MCF 10A (cell line): ENCODE measurements around the gene TCERG1L. TPM values are rescaled to one million over a fixed set of nuclear protein-coding genes. Genes with fewer than 3 reads are reported as not detected.
"Not testable (repeated sequence)": the region's sequence is repeated elsewhere in the genome, so short reads cannot be mapped to it uniquely, and the experiment has no call there.

Experiments used
- BruUV-seq: library from RNA; stranded (reverse); fragments of 400-500 nt; replicated peaks from 2 replicates; lab custom pipeline; 2021; lab: Mats Ljungman, UMichigan
- CTCF ChIA-PET: fragments of 300-600 bp; sonication (Branson Sonifier 250); formaldehyde crosslinking; extraction: SDS; loops from one replicate; lab custom pipeline; 2021; ENCODE audit warnings: antibody characterized with exemption, inconsistent platforms; lab: Yijun Ruan, JAX
- POLR2A ChIA-PET: fragments of 300-600, 350-650 bp; sonication (Branson Sonifier 250); formaldehyde crosslinking; extraction: SDS; loops from one replicate; lab custom pipeline; 2020; ENCODE audit warnings: antibody characterized with exemption, inconsistent platforms; lab: Yijun Ruan, JAX
- DNase-seq: peaks from one replicate; pipeline ENCODE4 v3.0.0-alpha.2; 2018; ENCODE audit not compliant: unreplicated experiment
- H3K27ac Mint-ChIP-seq: one replicate; pipeline ENCODE4 v1.8.0; 2022; ENCODE audit warnings: mild to moderate bottlenecking, low read depth, mixed read lengths; ENCODE audit not compliant: unreplicated experiment
- H3K27me3 Mint-ChIP-seq: one replicate; pipeline ENCODE4 v1.8.0; 2022; ENCODE audit warnings: mixed read lengths; ENCODE audit not compliant: insufficient read depth, unreplicated experiment
- H3K36me3 Mint-ChIP-seq: one replicate; pipeline ENCODE4 v1.8.0; 2022; ENCODE audit warnings: mild to moderate bottlenecking, moderate library complexity, mixed read lengths; ENCODE audit not compliant: insufficient read depth, unreplicated experiment
- H3K4me1 Mint-ChIP-seq: one replicate; pipeline ENCODE4 v1.8.0; 2022; ENCODE audit warnings: mixed read lengths; ENCODE audit not compliant: insufficient read depth, unreplicated experiment
- H3K4me3 Mint-ChIP-seq: one replicate; pipeline ENCODE4 v1.8.0; 2022; ENCODE audit warnings: mild to moderate bottlenecking, moderate library complexity, mixed read lengths; ENCODE audit not compliant: unreplicated experiment
- H3K9me3 Mint-ChIP-seq: one replicate; pipeline ENCODE4 v1.8.0; 2022; ENCODE audit warnings: mixed read lengths; ENCODE audit not compliant: unreplicated experiment
- intact Hi-C: fragments of 100-400 bp; cut with micrococcal nuclease; formaldehyde crosslinking; loops from 2 replicates; pipeline ENCODE4 v1.14.1; 2022
- total RNA-seq: library from RNA; stranded (reverse); gene quantifications from 2 replicates; pipeline ENCODE4 v1.2.3, GENCODE V29; 2022
- TF ChIP-seq, protein P1 (sequence below): fragments of 200-600 bp; IDR thresholded peaks from one replicate; pipeline ENCODE4 v1.8.0; 2022; ENCODE audit warnings: antibody characterized with exemption, mild to moderate bottlenecking; ENCODE audit not compliant: unreplicated experiment

Gene TCERG1L
- total RNA-seq, 1 experiment from 2014 or later: not detected

DNA sequence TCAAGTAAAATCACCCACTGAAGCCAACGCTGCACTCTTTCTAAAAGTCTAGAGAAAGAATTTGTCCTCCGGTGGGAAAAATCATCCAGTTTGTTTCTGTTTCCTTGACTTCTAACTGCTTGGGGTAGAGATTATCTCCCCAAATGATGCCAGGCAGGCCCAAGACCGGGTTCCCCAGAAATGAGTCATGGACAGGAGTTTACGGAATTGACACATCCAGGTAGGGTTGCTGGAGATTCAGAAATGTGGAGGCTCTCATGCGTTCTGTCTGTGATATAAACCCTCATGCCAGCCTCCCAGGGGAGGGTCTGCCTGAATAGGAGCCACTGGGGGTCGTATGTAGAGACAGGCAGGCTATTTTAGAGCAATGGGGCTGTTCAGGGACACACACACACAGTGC is 230.9 kb downstream of the TCERG1L start:
- no peaks in the 10 kb centered on the region for H3K36me3 Mint-ChIP-seq
- ChIA-PET POLR2A (no interaction called here), CTCF (no interaction called here)
- intact Hi-C loops: no loop called here
- no peaks in the 10 kb centered on the region for H3K4me1 Mint-ChIP-seq
- no TSS peak for BruUV-seq
- H3K27me3 Mint-ChIP-seq: peaks cover 11% of the 10 kb centered on the region
- H3K9me3 Mint-ChIP-seq: peaks cover 7% of the 10 kb centered on the region
- TF ChIP-seq, protein P1, sequence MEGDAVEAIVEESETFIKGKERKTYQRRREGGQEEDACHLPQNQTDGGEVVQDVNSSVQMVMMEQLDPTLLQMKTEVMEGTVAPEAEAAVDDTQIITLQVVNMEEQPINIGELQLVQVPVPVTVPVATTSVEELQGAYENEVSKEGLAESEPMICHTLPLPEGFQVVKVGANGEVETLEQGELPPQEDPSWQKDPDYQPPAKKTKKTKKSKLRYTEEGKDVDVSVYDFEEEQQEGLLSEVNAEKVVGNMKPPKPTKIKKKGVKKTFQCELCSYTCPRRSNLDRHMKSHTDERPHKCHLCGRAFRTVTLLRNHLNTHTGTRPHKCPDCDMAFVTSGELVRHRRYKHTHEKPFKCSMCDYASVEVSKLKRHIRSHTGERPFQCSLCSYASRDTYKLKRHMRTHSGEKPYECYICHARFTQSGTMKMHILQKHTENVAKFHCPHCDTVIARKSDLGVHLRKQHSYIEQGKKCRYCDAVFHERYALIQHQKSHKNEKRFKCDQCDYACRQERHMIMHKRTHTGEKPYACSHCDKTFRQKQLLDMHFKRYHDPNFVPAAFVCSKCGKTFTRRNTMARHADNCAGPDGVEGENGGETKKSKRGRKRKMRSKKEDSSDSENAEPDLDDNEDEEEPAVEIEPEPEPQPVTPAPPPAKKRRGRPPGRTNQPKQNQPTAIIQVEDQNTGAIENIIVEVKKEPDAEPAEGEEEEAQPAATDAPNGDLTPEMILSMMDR: no peak
- H3K27ac Mint-ChIP-seq: no peak overlapping the region
- DNase-seq: no peak
- H3K4me3 Mint-ChIP-seq: no peak overlapping the region

DNA sequence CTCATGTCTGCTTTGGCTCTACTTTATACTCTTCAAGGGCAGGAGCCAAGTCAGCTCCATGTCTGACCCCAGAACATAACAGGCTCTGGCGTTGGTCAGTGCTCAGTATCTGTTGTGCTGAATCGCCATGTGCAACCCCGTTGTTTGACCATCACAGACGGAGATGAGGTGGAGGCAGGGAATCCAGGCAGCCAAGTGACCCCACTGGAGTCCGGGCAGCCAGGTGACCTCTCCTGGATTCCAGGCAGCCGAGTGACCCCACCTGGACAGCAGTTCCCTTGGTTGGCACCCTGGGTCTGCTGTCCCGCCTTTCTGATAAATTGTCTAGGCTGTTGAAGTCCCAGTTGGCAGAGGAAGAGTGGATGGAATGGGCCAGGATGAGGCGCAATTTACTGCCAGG is 232.2 kb downstream of the TCERG1L start:
- ChIA-PET POLR2A (no interaction called here), CTCF (no interaction called here)
- Mint-ChIP-seq H3K27me3 (peaks cover 11% of the 10 kb centered on the region), H3K27ac (no peak overlapping the region), H3K9me3 (peaks cover 7% of the 10 kb centered on the region), H3K36me3 (no peaks in the 10 kb centered on the region), H3K4me1 (no peaks in the 10 kb centered on the region), H3K4me3 (no peak overlapping the region)
- intact Hi-C loops: no loop called here
- BruUV-seq: no TSS peak
- TF ChIP-seq, protein P1: no peak
- no peak for DNase-seq

DNA sequence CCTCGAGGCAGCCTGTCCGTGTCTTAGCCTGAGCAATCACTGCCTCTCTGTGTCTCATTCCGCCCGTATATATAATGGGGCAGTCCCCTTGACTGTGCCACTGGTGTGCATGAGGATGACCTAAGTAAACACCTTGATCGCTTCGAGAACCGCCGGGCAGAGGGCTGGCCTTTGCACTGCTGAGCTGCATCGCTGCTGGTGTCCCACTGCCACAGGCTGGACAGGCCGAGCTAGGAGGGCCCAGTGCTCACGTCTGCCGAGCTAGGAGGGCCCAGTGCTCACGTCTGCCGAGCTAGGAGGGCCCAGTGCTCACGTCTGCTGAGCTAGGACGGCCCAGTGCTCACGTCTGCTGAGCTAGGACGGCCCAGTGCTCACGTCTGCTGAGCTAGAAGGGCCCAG is 232.6 kb downstream of the TCERG1L start:
- H3K9me3 Mint-ChIP-seq, H3K27ac Mint-ChIP-seq, H3K36me3 Mint-ChIP-seq, POLR2A ChIA-PET, H3K27me3 Mint-ChIP-seq, H3K4me1 Mint-ChIP-seq, H3K4me3 Mint-ChIP-seq, BruUV-seq, intact Hi-C loops, DNase-seq, CTCF ChIA-PET: not testable (repeated sequence)

DNA sequence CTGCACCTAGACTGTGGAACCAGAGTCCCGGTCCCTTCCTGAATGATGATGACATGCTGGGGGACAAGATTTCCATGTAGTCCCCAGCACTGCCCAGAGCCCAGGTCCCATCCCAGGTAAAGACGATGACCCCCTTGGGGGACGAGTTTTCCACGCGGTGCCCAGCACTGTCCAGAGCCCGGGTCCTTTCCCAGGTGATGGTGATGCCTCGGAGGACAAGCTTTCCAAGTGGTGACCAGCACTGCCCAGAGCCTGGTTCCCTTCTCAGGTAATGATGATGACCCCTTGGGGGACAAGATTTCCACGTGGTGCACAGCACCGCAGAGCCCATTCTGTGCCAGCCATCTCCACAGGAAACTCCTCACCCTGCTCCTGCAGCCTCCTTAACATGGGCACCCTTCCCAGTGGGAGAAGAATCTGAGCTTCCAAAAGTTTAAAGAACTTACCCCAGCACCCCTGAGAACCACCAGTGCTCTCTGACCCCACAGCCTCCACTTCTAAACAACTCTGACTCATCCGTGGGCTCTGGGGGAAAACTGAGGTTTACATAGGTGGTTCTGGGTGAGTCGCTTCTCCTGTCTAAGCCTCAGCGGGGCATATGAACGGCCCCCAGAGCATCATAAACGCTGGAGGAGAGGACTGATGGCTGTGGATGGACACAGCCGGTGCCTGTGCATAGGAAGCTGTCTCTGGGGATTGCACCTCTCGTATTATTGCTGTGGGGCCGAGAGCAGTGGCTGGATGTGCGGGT is 233.2 kb downstream of the TCERG1L start:
- H3K4me1 Mint-ChIP-seq: no peaks in the 10 kb centered on the region
- no TSS peak for BruUV-seq

More for the DNA sequence above, 233.2 kb downstream of the TCERG1L start:
- H3K36me3 Mint-ChIP-seq: no peaks in the 10 kb centered on the region
- H3K9me3 Mint-ChIP-seq: peaks cover under 1% of the 10 kb centered on the region
- ChIA-PET POLR2A (no interaction called here), CTCF (no interaction called here)
- no peak for DNase-seq
- intact Hi-C loops: no loop called here
- no peak overlapping the region for H3K27ac Mint-ChIP-seq
- TF ChIP-seq, protein P1: no peak
- no peak overlapping the region for H3K4me3 Mint-ChIP-seq
- H3K27me3 Mint-ChIP-seq: peaks cover 3% of the 10 kb centered on the region
